DMS153 (cell line): Measurements from ENCODE around the gene RAD9A.

Experiments used
- DNase-seq: peaks from one replicate; lab custom pipeline; 2025; lab: John Stamatoyannopoulos, UW

RAD9A gene

GRCh38 chr11:67428052-67429001 is 36.5 kb downstream of the RAD9A start, which contains the start of gene RPS6KB2:
Gene RPS6KB2 (plus strand): TSS chr11:67428494. CDS start chr11:67428546, 52 bp downstream.
- peak; percentile 94 for DNase-seq

- no peak for DNase-seq
Observed at GRCh38 chr11:67429038-67429668, 37.4 kb downstream of the RAD9A start.

- DNase-seq: no peak
Observed at GRCh38 chr11:67429722-67430121, 37.9 kb downstream of the RAD9A start.

DNA sequence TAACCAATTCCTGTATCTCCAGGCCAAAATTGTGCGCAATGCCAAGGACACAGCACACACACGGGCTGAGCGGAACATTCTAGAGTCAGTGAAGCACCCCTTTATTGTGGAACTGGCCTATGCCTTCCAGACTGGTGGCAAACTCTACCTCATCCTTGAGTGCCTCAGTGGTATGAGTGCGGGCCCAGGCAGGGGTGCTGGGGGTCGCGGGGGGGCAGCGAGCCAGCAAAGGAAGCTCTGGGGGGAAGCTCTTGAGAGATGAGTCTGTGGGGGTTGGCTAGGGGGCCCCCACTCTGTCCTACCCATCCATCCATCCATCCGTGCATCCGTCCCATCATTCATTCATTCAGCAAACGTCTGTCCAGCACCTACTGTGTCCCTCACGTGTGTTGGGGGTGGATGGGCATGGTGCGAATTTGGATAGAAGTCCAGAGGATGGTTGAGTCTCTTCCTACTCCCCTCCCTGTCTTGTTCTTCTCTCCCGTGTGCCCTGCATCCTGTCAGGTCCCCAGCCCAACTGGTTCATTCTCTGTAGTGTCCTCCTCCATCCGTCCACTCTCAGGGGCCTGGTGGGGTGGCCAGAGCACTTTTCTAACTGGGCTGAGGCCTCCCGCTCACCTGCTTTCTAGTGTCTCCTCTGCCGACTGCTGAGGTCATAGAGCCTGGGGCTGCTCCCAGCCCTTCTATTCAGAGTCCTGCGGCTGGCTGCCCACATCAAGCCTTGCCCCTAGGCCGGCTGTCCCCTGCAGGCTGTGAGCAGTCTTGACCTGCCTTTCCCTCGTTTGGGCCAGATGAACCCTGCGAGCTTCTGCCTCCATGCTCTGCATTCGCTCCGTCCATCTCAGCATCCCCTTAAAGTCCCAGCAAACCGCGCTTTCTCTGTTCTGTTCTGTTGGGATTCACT is 39.8 kb downstream of the RAD9A start:
- no peak for DNase-seq

DNA sequence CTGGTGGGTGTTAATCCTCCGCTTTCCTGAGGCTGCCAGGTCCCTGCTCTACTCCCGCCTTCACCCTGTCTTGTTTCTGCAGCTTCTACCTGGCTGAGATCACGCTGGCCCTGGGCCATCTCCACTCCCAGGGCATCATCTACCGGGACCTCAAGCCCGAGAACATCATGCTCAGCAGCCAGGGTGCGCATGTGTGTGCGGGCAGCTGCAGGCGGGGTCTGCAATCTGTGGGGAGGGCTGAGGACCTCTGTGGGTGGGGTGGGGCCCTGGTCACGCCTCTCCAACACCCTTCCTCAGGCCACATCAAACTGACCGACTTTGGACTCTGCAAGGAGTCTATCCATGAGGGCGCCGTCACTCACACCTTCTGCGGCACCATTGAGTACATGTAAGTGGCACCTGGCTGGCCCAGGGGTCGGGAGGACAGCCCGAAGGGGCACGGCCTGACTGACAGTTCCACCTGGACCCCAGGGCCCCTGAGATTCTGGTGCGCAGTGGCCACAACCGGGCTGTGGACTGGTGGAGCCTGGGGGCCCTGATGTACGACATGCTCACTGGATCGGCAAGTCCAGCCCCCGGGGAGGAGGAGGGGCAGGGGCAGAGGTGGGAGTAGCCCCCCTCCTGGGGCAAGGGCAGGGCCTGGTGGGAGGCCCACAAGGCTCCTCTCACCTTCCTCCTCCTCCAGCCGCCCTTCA is 41.0 kb downstream of the RAD9A start:
- DNase-seq: no peak

- no peak for DNase-seq
Observed at GRCh38 chr11:67433536-67434394, 42.0 kb downstream of the RAD9A start.

- no peak for DNase-seq
Observed at GRCh38 chr11:67434395-67434881, 42.7 kb downstream of the RAD9A start.

DNA sequence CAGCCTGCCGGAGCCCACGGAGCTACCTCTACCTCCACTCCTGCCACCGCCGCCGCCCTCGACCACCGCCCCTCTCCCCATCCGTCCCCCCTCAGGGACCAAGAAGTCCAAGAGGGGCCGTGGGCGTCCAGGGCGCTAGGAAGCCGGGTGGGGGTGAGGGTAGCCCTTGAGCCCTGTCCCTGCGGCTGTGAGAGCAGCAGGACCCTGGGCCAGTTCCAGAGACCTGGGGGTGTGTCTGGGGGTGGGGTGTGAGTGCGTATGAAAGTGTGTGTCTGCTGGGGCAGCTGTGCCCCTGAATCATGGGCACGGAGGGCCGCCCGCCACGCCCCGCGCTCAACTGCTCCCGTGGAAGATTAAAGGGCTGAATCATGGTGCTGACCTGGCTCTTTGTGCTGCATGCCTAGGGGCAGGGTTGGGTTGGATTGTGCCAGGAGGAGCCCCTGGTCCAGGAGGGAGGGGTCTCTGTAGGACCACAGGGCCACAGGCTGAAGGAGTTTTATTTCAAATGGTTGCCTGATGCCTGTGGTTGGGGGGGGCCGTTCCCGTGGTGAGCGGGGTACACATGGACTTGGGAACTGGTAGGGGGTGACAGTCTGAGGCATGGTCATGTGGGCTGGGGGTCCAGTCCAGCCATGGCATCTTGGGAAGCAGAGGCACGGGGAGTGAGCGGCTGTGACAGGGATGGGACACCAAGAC is 43.4 kb downstream of the RAD9A start:
- no peak for DNase-seq

DNA sequence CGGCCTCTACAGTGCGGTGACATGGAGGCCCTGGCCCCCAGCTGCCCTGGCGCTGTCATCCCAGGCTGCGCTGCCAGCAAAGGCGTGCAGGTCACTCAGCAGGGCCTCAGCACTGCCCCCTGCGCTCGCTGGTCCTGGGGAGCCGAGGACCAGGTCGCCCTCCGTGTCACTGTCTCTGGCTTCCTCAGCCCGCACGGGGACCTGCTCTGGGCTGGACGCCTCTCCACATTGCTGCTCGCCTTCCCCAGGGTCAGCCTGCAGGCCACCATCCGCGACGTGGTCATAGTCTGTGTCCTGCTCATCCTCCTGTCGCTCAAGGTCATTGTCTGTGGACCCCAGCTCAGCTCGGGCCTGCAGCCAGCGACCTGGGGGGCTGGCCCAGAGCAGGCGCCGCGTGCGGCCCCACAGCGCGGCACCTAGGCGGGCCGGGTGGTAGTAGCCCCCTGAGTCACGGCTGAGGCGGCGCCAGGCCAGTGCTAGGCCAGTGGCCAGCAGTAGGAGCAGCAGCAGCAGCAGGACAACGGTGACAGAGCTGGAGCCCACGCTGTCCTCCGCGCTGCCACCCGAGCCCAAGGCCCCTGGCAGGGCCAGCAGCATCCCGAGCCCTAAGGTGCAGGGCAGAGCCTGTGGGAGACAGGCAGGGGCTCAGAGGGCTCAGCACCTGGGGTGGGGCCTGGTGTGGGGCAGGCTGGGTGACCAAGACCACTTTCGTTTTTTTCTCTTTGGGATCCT is 44.1 kb downstream of the RAD9A start:
- DNase-seq: no peak

DNA sequence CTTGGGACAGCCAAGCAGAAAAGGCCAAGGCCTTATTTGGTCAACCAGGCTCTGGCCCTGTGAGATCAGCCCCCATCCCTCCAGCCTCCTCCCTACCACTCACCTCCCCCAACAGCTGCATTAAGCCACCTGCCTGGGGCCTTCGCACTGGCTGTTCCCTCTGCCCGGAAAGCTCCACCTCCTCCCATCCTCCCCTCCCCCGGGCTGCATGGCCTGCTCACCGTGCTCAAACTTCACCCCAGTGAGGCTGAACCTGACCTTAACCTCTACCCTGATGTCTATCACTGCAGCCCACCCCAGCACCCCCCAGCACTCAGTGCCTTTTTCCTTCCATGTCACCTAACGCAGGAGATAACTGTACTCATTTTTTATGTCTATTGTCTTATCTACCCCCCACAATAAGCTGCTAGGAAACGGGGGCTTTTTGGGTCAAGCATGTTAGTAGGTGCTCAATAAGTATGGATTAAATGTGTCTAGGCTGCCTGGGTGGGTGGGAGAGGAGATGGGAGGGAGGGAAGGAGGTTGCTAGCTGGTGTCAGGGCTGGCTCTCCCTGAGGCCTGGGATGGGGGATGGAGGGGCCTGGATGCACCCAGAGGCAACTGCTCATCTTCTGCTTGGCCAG is 44.8 kb downstream of the RAD9A start:
- DNase-seq: no peak

GRCh38 chr11:67437082-67437808 is 45.5 kb downstream of the RAD9A start, which contains the start of gene PTPRCAP:
Gene PTPRCAP (minus strand): TSS chr11:67437682. CDS start chr11:67437619, 63 bp downstream.
- DNase-seq: no peak

GRCh38 chr11:67437809-67438157 is 46.0 kb downstream of the RAD9A start:
- DNase-seq: no peak

GRCh38 chr11:67438158-67438902 is 46.5 kb downstream of the RAD9A start:
- DNase-seq: no peak

GRCh38 chr11:67439321-67440228 is 47.8 kb downstream of the RAD9A start:
- no peak for DNase-seq

- no peak for DNase-seq
Observed at GRCh38 chr11:67440229-67441097, 48.7 kb downstream of the RAD9A start.
